K562 (cell line): ENCODE results near the gene BRMS1. TPM values are rescaled to one million over a fixed set of nuclear protein-coding genes. Genes with fewer than 3 reads are reported as not detected.

Experiments
- BRD9 ChIP-seq: fragments of 450-650 bp; IDR thresholded peaks from 2 replicates; pipeline ENCODE4 v1.6.1; 2018; ENCODE audit warnings: low read depth; ENCODE audit not compliant: partially characterized antibody
- KLF6 ChIP-seq: fragments of 250-450 bp; sonication (Bioruptor Pico); IDR thresholded peaks from 2 replicates; pipeline ENCODE4 v1.4.0; 2020; ENCODE audit warnings: mild to moderate bottlenecking, moderate library complexity, borderline replicate concordance
- PCBP1 ChIP-seq: fragments of 200-400 bp; formaldehyde crosslinking; IDR thresholded peaks from 2 replicates; pipeline ENCODE4 v1.6.1; 2018; ENCODE audit warnings: mild to moderate bottlenecking, low read depth, low read length; ENCODE audit not compliant: poor library complexity, severe bottlenecking
- POLR2B ChIP-seq: fragments of 450-650 bp; IDR thresholded peaks from 2 replicates; pipeline ENCODE4 v1.6.1; 2018; ENCODE audit warnings: low read depth; ENCODE audit not compliant: partially characterized antibody
- RFX1 ChIP-seq: fragments of 450-650 bp; IDR thresholded peaks from 2 replicates; pipeline ENCODE4 v1.6.1; 2016; ENCODE audit warnings: mild to moderate bottlenecking, moderate library complexity
- TAF9B ChIP-seq: fragments of 450-650 bp; IDR thresholded peaks from 2 replicates; pipeline ENCODE4 v1.6.1; 2018; ENCODE audit warnings: mild to moderate bottlenecking; ENCODE audit not compliant: partially characterized antibody
- polyA plus RNA-seq, 8 experiments: library from polyadenylated mRNA; depleted of rRNA in 4 of 8; stranded (reverse) in 5 of 8; unstranded in 3 of 8; fragments of >200 nt; fragmentation: Nextera tagmentation in 2 of 8; fragmentation: Illumina TruSeq in 1 of 8; extraction: Ambion mirVana in 2 of 8; extraction: Trizol in 1 of 8; gene quantifications; 2 replicates each; pipeline versions ENCODE4 v1.2.1 to v1.2.3, GENCODE V29; 2011 to 2014; ENCODE audit warnings: inconsistent platforms in 1 of 8, missing spikeins in 1 of 8
- total RNA-seq, 7 experiments: library from RNA; depleted of rRNA in 6 of 7; stranded (reverse); fragments of >200 nt in 6 of 7; fragmentation: Illumina TruSeq in 2 of 7; extraction: Trizol in 2 of 7; gene quantifications; 2 replicates each; pipeline versions ENCODE4 v1.2.1 to v1.2.3, GENCODE V29; 2011 to 2021; ENCODE audit warnings: low replicate concordance in 1 of 7
- TF ChIP-seq, protein P1 (sequence below): fragments of 250-450 bp; sonication (Bioruptor Pico); IDR thresholded peaks from 2 replicates; pipeline ENCODE4 v1.5.0; 2021; ENCODE audit warnings: mild to moderate bottlenecking, moderate library complexity
- TF ChIP-seq, protein P2 (sequence below): sonication (generic); formaldehyde crosslinking; IDR thresholded peaks from 2 replicates; pipeline ENCODE4 v1.8.0; 2022; ENCODE audit warnings: missing genetic modification reagents, mild to moderate bottlenecking, moderate library complexity, borderline replicate concordance
- TF ChIP-seq, protein P3 (sequence below): fragments of 250-450 bp; sonication (Bioruptor Pico); IDR thresholded peaks from 2 replicates; pipeline ENCODE4 v1.9.0; 2021; ENCODE audit warnings: mild to moderate bottlenecking
- TF ChIP-seq, protein P4 (sequence below), 2 experiments: fragments of 450-650 bp; formaldehyde crosslinking in 1 of 2; IDR thresholded peaks; 2 replicates each; pipeline versions ENCODE4 v1.4.0 to v1.6.1; 2014 to 2020; ENCODE audit warnings: mild to moderate bottlenecking in 2 of 2, borderline replicate concordance in 1 of 2, low read depth in 1 of 2
- TF ChIP-seq, protein P5 (sequence below): fragments of 200-800 bp; sonication (Bioruptor generic); IDR thresholded peaks from 2 replicates; pipeline ENCODE4 v1.6.1; 2017; ENCODE audit warnings: missing genetic modification characterization, missing compliant biosample characterization

Gene BRMS1
- total and polyA plus RNA-seq, 9 of the 15 experiments (the other 6 are each of a cell fraction or from before 2014, with no cell fraction given): 2.2 to 78.8 (median 33.4) TPM

DNA sequence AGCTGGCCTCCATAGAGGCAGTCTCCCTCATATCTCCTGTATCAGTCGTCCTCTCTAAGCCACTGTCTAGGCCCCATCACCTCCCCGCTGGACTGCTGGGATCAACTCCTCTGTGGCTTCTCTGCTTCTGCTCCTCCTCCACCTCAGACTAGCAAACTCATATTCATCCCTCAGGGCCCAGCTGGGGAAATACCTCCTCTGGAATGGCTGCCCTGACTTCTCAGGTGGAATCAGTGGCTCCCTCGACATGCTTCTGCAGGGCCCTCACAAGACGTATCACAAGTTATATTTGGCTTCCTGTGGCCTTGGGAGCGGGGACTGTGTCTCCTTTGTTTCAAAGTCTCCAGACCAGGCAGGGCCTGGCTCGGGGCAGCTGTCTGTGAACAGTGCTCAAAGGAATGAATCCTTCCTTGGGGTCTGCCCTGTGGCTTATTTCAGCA lies 16.6 kb upstream of the BRMS1 start (continued):
- TF ChIP-seq, protein P1, sequence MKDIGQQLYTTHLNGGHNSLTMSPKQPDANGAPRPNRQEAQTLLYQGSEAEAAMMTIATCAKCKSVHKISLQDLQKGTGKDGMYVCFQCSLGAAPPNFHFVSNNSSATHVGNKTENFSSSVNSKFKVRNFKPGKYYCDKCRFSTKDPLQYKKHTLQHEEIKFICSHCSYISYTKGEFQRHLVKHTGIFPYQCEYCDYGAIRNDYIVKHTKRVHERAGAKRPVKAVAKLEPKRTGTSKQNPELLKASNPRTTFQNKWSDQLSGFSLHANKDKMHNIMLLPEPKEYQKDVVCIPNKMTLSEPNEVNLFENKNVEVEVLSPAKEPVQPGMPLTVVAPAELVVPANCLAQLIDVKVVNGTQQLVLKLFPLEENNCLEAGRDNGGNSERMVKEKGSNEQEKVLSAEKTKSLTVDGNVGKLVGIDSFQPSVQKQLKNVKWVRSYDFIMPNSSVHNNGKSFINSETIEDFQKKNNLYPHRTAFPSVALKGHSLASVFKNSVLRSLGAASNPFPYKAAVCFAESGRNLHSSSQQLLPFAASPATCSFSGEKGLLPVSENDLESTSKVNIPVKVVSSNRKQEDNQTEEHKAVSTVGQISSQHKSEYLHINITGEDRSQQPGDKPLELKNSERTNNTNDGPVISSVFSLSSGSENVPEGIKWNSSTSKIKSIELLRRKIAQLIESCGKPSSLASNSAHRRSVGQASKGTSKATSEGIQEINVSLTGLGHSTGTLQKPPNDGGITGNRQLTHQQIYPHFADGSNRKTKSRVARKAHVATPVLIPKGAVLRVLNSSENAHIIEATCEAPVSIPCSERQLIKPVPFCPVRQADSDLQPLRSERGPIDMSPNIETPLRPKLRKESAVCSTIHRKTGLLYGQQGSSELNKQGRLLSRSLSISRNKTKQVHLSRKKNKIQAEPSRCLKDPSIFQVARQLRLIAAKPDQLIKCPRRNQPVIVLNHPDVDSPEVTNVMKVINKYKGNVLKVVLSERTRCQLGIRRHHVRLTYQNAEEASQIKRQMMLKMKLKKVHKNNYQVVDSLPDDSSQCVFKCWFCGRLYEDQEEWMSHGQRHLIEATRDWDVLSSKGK (CRISPR knock-in tag): no peak
- TF ChIP-seq, protein P2, sequence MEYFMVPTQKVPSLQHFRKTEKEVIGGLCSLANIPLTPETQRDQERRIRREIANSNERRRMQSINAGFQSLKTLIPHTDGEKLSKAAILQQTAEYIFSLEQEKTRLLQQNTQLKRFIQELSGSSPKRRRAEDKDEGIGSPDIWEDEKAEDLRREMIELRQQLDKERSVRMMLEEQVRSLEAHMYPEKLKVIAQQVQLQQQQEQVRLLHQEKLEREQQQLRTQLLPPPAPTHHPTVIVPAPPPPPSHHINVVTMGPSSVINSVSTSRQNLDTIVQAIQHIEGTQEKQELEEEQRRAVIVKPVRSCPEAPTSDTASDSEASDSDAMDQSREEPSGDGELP (CRISPR knock-in tag): 0 out of 2 replicates have a peak, but pooled peaks have one; percentile 18
- TF ChIP-seq KLF6 (CRISPR knock-in tag) (no peak), PCBP1 (no peak), BRD9 (no peak), RFX1 (no peak), TAF9B (no peak), POLR2B (peak; percentile 63)
- TF ChIP-seq, protein P3, sequence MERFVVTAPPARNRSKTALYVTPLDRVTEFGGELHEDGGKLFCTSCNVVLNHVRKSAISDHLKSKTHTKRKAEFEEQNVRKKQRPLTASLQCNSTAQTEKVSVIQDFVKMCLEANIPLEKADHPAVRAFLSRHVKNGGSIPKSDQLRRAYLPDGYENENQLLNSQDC: no peak
- TF ChIP-seq, protein P4, sequence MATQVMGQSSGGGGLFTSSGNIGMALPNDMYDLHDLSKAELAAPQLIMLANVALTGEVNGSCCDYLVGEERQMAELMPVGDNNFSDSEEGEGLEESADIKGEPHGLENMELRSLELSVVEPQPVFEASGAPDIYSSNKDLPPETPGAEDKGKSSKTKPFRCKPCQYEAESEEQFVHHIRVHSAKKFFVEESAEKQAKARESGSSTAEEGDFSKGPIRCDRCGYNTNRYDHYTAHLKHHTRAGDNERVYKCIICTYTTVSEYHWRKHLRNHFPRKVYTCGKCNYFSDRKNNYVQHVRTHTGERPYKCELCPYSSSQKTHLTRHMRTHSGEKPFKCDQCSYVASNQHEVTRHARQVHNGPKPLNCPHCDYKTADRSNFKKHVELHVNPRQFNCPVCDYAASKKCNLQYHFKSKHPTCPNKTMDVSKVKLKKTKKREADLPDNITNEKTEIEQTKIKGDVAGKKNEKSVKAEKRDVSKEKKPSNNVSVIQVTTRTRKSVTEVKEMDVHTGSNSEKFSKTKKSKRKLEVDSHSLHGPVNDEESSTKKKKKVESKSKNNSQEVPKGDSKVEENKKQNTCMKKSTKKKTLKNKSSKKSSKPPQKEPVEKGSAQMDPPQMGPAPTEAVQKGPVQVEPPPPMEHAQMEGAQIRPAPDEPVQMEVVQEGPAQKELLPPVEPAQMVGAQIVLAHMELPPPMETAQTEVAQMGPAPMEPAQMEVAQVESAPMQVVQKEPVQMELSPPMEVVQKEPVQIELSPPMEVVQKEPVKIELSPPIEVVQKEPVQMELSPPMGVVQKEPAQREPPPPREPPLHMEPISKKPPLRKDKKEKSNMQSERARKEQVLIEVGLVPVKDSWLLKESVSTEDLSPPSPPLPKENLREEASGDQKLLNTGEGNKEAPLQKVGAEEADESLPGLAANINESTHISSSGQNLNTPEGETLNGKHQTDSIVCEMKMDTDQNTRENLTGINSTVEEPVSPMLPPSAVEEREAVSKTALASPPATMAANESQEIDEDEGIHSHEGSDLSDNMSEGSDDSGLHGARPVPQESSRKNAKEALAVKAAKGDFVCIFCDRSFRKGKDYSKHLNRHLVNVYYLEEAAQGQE (IDR thresholded peaks at IDR 0.05; ENCODE audit: borderline replicate concordance): no peak
- TF ChIP-seq, protein P4 (CRISPR knock-in tag; IDR thresholded peaks at IDR 0.05; ENCODE audit: low read depth): no peak
- TF ChIP-seq, protein P5, sequence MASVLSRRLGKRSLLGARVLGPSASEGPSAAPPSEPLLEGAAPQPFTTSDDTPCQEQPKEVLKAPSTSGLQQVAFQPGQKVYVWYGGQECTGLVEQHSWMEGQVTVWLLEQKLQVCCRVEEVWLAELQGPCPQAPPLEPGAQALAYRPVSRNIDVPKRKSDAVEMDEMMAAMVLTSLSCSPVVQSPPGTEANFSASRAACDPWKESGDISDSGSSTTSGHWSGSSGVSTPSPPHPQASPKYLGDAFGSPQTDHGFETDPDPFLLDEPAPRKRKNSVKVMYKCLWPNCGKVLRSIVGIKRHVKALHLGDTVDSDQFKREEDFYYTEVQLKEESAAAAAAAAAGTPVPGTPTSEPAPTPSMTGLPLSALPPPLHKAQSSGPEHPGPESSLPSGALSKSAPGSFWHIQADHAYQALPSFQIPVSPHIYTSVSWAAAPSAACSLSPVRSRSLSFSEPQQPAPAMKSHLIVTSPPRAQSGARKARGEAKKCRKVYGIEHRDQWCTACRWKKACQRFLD (CRISPR knock-in tag): no peak
